HG03460 (cell line): ENCODE data around the gene SHFL.

Experiments
- ATAC-seq: cut with Tn5 transposase; IDR thresholded peaks from one replicate; pipeline ENCODE4 v1.9.1; 2021; ENCODE audit not compliant: unreplicated experiment

SHFL gene

DNA sequence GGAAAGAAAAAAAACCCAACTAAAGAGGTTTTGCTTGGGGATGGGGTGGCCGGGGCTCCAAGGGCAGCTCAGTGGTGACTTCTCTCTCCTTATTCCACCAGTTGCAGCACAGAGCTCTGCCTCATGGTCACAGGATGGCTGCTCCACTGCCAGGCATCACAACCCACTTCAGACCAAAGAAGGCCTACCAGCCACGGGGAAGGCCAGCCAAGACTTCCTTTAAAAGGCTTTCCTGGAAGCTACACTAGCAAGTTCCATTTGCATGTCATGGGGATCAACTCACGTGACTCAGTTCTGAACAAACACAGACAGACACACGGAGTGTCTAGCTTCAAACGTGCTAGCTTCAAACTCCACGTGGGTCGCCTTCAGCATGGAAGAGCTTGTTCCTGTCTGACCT, 46.8 kb downstream of the SHFL start:
- no peak for ATAC-seq

DNA sequence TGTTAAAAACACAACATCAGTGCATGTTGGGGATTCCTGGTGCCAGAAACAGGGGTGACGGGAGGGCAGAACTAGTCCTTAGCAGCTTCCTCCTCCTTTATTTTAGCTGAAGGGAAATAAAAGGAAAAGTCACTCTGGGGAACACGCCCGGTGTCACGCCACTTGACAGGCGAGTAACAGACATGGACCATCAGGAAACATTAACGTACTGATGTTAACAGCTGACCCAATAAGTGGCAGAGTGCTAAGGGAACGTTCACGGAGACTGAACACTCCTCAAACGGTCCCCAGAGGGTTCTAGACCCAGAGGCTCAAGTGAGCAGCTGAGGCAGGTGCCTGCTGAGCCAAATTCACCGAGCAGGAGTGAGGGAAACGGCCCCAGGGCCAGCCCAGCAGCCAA, 47.5 kb downstream of the SHFL start:
- no peak for ATAC-seq

GRCh38 chr19:10134040-10134439, 47.9 kb downstream of the SHFL start:
- no peak for ATAC-seq

GRCh38 chr19:10135551-10136334, 49.6 kb downstream of the SHFL start:
- no peak for ATAC-seq

- no peak for ATAC-seq
Observed at GRCh38 chr19:10136936-10137335, 50.8 kb downstream of the SHFL start.

GRCh38 chr19:10137751-10138682, 51.9 kb downstream of the SHFL start:
- no peak for ATAC-seq

- no peak for ATAC-seq
Observed at GRCh38 chr19:10138879-10139795, 53.0 kb downstream of the SHFL start.

DNA sequence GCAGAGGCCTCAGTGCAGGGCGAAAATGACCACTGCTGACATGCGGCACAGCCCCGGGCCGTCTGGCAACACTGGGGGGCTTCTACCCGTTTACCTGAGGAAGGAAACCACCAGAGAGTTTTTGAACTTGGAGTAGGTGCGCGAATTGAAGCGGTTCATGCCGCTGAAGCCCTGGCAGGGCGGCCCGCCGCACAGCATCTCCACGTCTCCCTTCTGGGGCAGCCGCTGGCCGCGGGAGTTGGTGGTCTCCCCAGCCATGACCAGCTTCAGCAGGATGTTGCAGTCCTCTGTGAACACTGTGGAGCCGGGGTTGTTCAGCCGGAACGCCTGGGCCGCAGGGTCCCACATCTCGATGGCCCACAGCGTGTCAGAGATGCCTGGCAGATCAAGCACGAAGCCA, 53.8 kb downstream of the SHFL start:
- ATAC-seq: no peak

- no peak for ATAC-seq
Observed at GRCh38 chr19:10141479-10141878, 55.4 kb downstream of the SHFL start.

DNA sequence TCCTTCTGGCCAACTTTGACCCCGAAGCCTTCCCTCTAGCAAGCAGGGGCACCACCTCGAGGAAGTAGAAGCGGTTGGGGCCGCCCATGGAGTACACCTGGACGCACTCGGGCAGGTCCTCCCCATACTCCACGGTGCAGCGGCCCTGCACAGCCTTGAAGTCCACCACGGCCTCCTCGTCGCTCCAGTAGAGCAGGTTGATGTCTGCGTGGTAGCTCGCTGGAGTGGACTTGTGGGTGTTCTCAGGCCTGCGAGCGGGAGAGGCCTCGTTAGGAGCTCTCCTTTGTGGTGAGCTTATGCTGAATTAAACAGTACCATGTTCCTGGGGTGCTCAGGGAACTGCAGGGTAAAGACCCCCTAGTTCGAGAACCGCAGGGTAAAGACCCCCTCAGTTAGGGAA, 55.9 kb downstream of the SHFL start:
- ATAC-seq: no peak
